HCT116 (cell line): ENCODE data around the gene REXO4.

Experiments
- EZH2phosphoT487 ChIP-seq: fragments of 200-600 bp; IDR thresholded peaks from 2 replicates; pipeline ENCODE4 v1.6.1; 2018; ENCODE audit warnings: antibody characterized with exemption, borderline replicate concordance
- JUND ChIP-seq: IDR thresholded peaks from 2 replicates; pipeline ENCODE4 v1.6.1; 2012
- TF ChIP-seq, protein P1 (sequence below), 3 experiments: fragments of 200-600 bp in 1 of 3; sonication (generic) in 1 of 3; IDR thresholded peaks in 2 of 3; conservative IDR thresholded peaks in 1 of 3; 2 replicates each; pipeline ENCODE4 v1.5.1; 2012 to 2017; ENCODE audit warnings: low read depth in 2 of 3, low read length in 2 of 3, antibody characterized with exemption in 1 of 3, borderline replicate concordance in 1 of 3, control low read depth in 1 of 3, mild to moderate bottlenecking in 1 of 3, mixed read lengths in 1 of 3, mixed run types in 1 of 3, moderate library complexity in 1 of 3; ENCODE audit not compliant: insufficient read depth in 1 of 3
- TF ChIP-seq, protein P2 (sequence below): IDR thresholded peaks from 2 replicates; pipeline ENCODE4 v1.6.1; 2012

DNA sequence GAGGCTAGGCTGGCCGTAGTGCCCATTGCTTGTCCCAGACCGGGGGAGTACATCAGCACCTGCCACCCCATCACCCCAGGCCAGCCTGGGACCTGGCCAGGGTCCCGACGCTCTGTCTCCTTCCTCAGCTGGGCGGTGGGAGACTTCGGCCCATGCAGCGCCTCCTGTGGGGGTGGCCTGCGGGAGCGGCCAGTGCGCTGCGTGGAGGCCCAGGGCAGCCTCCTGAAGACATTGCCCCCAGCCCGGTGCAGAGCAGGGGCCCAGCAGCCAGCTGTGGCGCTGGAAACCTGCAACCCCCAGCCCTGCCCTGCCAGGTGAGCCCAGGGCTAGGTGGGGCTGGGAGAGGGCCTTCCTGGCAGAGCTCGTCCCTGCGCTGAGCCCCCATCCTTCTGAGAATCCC lies 25.4 kb upstream of the REXO4 start:
- TF ChIP-seq, protein P1, sequence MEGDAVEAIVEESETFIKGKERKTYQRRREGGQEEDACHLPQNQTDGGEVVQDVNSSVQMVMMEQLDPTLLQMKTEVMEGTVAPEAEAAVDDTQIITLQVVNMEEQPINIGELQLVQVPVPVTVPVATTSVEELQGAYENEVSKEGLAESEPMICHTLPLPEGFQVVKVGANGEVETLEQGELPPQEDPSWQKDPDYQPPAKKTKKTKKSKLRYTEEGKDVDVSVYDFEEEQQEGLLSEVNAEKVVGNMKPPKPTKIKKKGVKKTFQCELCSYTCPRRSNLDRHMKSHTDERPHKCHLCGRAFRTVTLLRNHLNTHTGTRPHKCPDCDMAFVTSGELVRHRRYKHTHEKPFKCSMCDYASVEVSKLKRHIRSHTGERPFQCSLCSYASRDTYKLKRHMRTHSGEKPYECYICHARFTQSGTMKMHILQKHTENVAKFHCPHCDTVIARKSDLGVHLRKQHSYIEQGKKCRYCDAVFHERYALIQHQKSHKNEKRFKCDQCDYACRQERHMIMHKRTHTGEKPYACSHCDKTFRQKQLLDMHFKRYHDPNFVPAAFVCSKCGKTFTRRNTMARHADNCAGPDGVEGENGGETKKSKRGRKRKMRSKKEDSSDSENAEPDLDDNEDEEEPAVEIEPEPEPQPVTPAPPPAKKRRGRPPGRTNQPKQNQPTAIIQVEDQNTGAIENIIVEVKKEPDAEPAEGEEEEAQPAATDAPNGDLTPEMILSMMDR (IDR thresholded peaks at IDR 0.05 in 2 of 3, conservative IDR thresholded peaks at IDR 0.05 in 1 of 3; ENCODE audit: borderline replicate concordance in 1 of 3, insufficient read depth in 1 of 3, low read depth in 2 of 3, low read length in 2 of 3), result no peak
- TF ChIP-seq JUND (no peak), EZH2phosphoT487 (no peak)
- TF ChIP-seq, protein P2, sequence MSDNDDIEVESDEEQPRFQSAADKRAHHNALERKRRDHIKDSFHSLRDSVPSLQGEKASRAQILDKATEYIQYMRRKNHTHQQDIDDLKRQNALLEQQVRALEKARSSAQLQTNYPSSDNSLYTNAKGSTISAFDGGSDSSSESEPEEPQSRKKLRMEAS, result no peak
